ENCODE results near the gene PPM1J. TPM values are rescaled to one million over a fixed set of nuclear protein-coding genes. Genes with fewer than 3 reads are reported as not detected.
A peak's percentile ranks its signal among the peaks of the same experiment; 100 is the strongest.

Gene PPM1J
- total and polyA plus RNA-seq, 9 of the 15 experiments (the other 6 are each of a cell fraction or from before 2014, with no cell fraction given): 0.25 to 10.5 (median 4.2) TPM

GRCh38 chr1:112674986-112675727, 40.0 kb downstream of the PPM1J start (continued):
- TF ChIP-seq, protein P1, sequence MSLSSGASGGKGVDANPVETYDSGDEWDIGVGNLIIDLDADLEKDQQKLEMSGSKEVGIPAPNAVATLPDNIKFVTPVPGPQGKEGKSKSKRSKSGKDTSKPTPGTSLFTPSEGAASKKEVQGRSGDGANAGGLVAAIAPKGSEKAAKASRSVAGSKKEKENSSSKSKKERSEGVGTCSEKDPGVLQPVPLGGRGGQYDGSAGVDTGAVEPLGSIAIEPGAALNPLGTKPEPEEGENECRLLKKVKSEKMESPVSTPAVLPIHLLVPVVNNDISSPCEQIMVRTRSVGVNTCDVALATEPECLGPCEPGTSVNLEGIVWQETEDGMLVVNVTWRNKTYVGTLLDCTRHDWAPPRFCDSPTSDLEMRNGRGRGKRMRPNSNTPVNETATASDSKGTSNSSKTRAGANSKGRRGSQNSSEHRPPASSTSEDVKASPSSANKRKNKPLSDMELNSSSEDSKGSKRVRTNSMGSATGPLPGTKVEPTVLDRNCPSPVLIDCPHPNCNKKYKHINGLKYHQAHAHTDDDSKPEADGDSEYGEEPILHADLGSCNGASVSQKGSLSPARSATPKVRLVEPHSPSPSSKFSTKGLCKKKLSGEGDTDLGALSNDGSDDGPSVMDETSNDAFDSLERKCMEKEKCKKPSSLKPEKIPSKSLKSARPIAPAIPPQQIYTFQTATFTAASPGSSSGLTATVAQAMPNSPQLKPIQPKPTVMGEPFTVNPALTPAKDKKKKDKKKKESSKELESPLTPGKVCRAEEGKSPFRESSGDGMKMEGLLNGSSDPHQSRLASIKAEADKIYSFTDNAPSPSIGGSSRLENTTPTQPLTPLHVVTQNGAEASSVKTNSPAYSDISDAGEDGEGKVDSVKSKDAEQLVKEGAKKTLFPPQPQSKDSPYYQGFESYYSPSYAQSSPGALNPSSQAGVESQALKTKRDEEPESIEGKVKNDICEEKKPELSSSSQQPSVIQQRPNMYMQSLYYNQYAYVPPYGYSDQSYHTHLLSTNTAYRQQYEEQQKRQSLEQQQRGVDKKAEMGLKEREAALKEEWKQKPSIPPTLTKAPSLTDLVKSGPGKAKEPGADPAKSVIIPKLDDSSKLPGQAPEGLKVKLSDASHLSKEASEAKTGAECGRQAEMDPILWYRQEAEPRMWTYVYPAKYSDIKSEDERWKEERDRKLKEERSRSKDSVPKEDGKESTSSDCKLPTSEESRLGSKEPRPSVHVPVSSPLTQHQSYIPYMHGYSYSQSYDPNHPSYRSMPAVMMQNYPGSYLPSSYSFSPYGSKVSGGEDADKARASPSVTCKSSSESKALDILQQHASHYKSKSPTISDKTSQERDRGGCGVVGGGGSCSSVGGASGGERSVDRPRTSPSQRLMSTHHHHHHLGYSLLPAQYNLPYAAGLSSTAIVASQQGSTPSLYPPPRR (CRISPR knock-in tag; IDR thresholded peaks at IDR 0.05; ENCODE audit: borderline replicate concordance): no peak
- TF ChIP-seq ZNF124 (CRISPR knock-in tag; IDR thresholded peaks at IDR 0.05) (no peak), TOE1 (IDR thresholded peaks at IDR 0.05; ENCODE audit: borderline replicate concordance) (no peak), TOE1 (CRISPR knock-in tag; IDR thresholded peaks at IDR 0.05; ENCODE audit: borderline replicate concordance, low read depth) (0 out of 2 replicates have a peak, but pooled peaks have one; percentile 20), CTCFL (IDR thresholded peaks at IDR 0.05; ENCODE audit: borderline replicate concordance, insufficient read depth, low read depth, low read length, poor library complexity, severe bottlenecking) (peak; percentile 77)
- TF ChIP-seq, protein P2, sequence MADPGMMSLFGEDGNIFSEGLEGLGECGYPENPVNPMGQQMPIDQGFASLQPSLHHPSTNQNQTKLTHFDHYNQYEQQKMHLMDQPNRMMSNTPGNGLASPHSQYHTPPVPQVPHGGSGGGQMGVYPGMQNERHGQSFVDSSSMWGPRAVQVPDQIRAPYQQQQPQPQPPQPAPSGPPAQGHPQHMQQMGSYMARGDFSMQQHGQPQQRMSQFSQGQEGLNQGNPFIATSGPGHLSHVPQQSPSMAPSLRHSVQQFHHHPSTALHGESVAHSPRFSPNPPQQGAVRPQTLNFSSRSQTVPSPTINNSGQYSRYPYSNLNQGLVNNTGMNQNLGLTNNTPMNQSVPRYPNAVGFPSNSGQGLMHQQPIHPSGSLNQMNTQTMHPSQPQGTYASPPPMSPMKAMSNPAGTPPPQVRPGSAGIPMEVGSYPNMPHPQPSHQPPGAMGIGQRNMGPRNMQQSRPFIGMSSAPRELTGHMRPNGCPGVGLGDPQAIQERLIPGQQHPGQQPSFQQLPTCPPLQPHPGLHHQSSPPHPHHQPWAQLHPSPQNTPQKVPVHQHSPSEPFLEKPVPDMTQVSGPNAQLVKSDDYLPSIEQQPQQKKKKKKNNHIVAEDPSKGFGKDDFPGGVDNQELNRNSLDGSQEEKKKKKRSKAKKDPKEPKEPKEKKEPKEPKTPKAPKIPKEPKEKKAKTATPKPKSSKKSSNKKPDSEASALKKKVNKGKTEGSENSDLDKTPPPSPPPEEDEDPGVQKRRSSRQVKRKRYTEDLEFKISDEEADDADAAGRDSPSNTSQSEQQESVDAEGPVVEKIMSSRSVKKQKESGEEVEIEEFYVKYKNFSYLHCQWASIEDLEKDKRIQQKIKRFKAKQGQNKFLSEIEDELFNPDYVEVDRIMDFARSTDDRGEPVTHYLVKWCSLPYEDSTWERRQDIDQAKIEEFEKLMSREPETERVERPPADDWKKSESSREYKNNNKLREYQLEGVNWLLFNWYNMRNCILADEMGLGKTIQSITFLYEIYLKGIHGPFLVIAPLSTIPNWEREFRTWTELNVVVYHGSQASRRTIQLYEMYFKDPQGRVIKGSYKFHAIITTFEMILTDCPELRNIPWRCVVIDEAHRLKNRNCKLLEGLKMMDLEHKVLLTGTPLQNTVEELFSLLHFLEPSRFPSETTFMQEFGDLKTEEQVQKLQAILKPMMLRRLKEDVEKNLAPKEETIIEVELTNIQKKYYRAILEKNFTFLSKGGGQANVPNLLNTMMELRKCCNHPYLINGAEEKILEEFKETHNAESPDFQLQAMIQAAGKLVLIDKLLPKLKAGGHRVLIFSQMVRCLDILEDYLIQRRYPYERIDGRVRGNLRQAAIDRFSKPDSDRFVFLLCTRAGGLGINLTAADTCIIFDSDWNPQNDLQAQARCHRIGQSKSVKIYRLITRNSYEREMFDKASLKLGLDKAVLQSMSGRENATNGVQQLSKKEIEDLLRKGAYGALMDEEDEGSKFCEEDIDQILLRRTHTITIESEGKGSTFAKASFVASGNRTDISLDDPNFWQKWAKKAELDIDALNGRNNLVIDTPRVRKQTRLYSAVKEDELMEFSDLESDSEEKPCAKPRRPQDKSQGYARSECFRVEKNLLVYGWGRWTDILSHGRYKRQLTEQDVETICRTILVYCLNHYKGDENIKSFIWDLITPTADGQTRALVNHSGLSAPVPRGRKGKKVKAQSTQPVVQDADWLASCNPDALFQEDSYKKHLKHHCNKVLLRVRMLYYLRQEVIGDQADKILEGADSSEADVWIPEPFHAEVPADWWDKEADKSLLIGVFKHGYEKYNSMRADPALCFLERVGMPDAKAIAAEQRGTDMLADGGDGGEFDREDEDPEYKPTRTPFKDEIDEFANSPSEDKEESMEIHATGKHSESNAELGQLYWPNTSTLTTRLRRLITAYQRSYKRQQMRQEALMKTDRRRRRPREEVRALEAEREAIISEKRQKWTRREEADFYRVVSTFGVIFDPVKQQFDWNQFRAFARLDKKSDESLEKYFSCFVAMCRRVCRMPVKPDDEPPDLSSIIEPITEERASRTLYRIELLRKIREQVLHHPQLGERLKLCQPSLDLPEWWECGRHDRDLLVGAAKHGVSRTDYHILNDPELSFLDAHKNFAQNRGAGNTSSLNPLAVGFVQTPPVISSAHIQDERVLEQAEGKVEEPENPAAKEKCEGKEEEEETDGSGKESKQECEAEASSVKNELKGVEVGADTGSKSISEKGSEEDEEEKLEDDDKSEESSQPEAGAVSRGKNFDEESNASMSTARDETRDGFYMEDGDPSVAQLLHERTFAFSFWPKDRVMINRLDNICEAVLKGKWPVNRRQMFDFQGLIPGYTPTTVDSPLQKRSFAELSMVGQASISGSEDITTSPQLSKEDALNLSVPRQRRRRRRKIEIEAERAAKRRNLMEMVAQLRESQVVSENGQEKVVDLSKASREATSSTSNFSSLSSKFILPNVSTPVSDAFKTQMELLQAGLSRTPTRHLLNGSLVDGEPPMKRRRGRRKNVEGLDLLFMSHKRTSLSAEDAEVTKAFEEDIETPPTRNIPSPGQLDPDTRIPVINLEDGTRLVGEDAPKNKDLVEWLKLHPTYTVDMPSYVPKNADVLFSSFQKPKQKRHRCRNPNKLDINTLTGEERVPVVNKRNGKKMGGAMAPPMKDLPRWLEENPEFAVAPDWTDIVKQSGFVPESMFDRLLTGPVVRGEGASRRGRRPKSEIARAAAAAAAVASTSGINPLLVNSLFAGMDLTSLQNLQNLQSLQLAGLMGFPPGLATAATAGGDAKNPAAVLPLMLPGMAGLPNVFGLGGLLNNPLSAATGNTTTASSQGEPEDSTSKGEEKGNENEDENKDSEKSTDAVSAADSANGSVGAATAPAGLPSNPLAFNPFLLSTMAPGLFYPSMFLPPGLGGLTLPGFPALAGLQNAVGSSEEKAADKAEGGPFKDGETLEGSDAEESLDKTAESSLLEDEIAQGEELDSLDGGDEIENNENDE (IDR thresholded peaks at IDR 0.05; ENCODE audit: low read depth, low read length): no peak
